Thyroid gland (tissue), 4 donors: ENCODE results near the gene SLC10A7.

Experiments
- POLR2A ChIP-seq, 2 donors: fragments of 450-650 bp; IDR thresholded peaks; one replicate each; pipeline ENCODE4 v1.6.1; 2017; ENCODE audit warnings: antibody characterized with exemption in 2 of 2, mild to moderate bottlenecking in 2 of 2, moderate library complexity in 1 of 2
- TF ChIP-seq, protein P1 (sequence below), 6 experiments: fragments of 200-600 bp in 3 of 6; fragments of 450-650 bp in 3 of 6; sonication (generic) in 3 of 6; IDR thresholded peaks; one replicate each; pipeline ENCODE4 v1.5.1; 2016 to 2019; ENCODE audit warnings: antibody characterized with exemption in 6 of 6, mild to moderate bottlenecking in 2 of 6, inconsistent platforms in 1 of 6, moderate library complexity in 1 of 6

DNA sequence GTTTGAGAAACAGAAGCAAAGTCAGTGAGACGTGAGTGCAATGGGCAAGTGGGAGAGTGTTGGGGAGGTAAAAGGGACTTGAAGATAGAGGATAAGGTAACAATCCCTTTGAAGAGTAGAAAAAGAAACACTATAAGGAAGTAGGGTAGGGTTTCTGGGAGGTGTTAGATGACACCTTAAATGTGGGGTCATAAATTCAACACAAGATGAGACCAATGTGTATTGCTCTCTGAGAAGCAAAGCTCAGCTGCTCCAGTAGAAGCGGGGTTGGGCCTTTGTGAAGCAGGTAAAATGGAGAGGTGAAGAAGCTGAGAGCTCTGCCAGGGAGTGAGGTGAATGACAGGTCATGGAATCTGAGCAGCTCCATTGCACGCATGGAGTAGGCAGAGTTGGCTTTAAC, 222.1 kb downstream of the SLC10A7 start:
- TF ChIP-seq, protein P1, sequence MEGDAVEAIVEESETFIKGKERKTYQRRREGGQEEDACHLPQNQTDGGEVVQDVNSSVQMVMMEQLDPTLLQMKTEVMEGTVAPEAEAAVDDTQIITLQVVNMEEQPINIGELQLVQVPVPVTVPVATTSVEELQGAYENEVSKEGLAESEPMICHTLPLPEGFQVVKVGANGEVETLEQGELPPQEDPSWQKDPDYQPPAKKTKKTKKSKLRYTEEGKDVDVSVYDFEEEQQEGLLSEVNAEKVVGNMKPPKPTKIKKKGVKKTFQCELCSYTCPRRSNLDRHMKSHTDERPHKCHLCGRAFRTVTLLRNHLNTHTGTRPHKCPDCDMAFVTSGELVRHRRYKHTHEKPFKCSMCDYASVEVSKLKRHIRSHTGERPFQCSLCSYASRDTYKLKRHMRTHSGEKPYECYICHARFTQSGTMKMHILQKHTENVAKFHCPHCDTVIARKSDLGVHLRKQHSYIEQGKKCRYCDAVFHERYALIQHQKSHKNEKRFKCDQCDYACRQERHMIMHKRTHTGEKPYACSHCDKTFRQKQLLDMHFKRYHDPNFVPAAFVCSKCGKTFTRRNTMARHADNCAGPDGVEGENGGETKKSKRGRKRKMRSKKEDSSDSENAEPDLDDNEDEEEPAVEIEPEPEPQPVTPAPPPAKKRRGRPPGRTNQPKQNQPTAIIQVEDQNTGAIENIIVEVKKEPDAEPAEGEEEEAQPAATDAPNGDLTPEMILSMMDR (IDR thresholded peaks at IDR 0.05) = no peak
- TF ChIP-seq POLR2A (IDR thresholded peaks at IDR 0.05) = no peak
